Measurements from ENCODE around the gene CCR8.

GRCh38 chr3:39349080-39349479, 19.6 kb downstream of the CCR8 start:
- TF ChIP-seq CTCF (IDR thresholded peaks at IDR 0.05) (no peak), POLR2A (IDR thresholded peaks at IDR 0.05) (no peak)
